ENCODE results near the gene RGS9.

DNA sequence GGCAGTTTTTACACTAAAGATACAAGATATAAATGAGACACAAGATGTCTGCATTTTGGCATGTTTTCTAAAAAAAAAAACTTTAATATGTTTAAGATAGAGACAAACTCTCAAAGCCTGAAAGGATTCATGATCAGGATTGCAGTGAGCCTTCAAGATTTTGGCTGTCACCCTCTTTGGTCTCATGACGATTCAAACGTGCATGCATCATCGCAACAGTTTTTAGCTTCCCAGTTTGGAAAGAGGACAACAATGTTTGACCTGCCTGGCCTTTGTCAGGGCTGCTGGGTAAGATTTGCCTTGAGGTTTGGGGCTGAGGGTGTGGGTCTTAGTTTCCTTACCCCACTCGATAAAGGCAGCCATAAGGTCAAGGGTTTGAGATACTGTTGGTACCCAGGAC lies 134.1 kb downstream of the RGS9 start:
- no peak for TF ChIP-seq EZH2 (IDR thresholded peaks at IDR 0.05; ENCODE audit: borderline replicate concordance, low read length)
- TF ChIP-seq, protein P1, sequence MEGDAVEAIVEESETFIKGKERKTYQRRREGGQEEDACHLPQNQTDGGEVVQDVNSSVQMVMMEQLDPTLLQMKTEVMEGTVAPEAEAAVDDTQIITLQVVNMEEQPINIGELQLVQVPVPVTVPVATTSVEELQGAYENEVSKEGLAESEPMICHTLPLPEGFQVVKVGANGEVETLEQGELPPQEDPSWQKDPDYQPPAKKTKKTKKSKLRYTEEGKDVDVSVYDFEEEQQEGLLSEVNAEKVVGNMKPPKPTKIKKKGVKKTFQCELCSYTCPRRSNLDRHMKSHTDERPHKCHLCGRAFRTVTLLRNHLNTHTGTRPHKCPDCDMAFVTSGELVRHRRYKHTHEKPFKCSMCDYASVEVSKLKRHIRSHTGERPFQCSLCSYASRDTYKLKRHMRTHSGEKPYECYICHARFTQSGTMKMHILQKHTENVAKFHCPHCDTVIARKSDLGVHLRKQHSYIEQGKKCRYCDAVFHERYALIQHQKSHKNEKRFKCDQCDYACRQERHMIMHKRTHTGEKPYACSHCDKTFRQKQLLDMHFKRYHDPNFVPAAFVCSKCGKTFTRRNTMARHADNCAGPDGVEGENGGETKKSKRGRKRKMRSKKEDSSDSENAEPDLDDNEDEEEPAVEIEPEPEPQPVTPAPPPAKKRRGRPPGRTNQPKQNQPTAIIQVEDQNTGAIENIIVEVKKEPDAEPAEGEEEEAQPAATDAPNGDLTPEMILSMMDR (conservative IDR thresholded peaks at IDR 0.05 in 1 of 2, IDR thresholded peaks at IDR 0.05 in 1 of 2; ENCODE audit: extremely low read depth in 1 of 2, insufficient read depth in 1 of 2, low read depth in 1 of 2, low read length in 2 of 2), result no peak
